ENCODE data around the gene ARMC8. TPM values are rescaled to one million over a fixed set of nuclear protein-coding genes. Genes with fewer than 3 reads are reported as not detected.

Gene ARMC8
- total RNA-seq, 4 donors from 2014 or later = 57.2 to 91.8 (median 59.5) TPM

- Histone ChIP-seq H3K27me3 (no peaks in the 10 kb centered on the region), H3K4me3 (replicated peaks in 1 of 3) (no peak overlapping the region), H3K27ac (no peak overlapping the region), H3K4me1 (no peaks in the 10 kb centered on the region), H3K36me3 (peaks cover 0 to 5% of the 10 kb centered on the region in 2 donors), H3K9me3 (no peaks in the 10 kb centered on the region)
- DNase-seq = no peak
- WGBS, 2 donors = 92 to 93% methylated on average over 1 of the region's 1 CpG
- TF ChIP-seq POLR2A (IDR thresholded peaks at IDR 0.05) (no peak), CTCF (IDR thresholded peaks at IDR 0.05) (no peak)
- intact Hi-C loops (cut with DNase I) = no loop called here
These were observed 73.5 kb downstream of the ARMC8 start for GRCh38 chr3:138260611-138261010.

DNA sequence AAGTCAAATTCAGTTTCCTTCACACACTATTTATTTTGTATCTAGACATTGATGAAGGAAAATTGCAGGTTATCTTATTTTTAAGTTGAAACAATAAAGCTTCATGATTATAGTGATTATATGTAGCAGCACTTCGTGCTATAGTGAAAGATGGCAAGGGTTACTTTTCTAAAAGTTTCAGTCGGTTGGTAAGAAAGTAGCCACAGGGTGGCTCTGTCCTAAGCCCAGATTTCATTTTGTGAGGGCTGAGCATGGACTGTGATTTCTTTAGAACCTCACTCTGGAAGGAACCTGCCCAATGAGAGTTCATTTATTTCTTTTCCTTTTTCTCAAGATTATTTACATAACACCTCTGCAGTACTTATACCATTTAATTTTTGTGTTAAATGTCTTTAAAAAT is 76.0 kb downstream of the ARMC8 start:
- no peaks in the 10 kb centered on the region for H3K4me1 ChIP-seq
- H3K9me3 ChIP-seq = no peaks in the 10 kb centered on the region
- intact Hi-C loops (cut with DNase I) = no loop called here
- DNase-seq = no peak
- TF ChIP-seq CTCF (IDR thresholded peaks at IDR 0.05) (peak in 1 of 6 experiments; percentile 2), POLR2A (IDR thresholded peaks at IDR 0.05) (no peak)
- WGBS, 2 donors = 48 to 52% methylated on average over 2 of the region's 2 CpGs
- H3K27me3 ChIP-seq = no peaks in the 10 kb centered on the region
- H3K4me3 ChIP-seq (replicated peaks in 1 of 3) = no peak overlapping the region
- H3K27ac ChIP-seq = no peak overlapping the region
- peaks cover 0 to 8% of the 10 kb centered on the region in 2 donors for H3K36me3 ChIP-seq

DNA sequence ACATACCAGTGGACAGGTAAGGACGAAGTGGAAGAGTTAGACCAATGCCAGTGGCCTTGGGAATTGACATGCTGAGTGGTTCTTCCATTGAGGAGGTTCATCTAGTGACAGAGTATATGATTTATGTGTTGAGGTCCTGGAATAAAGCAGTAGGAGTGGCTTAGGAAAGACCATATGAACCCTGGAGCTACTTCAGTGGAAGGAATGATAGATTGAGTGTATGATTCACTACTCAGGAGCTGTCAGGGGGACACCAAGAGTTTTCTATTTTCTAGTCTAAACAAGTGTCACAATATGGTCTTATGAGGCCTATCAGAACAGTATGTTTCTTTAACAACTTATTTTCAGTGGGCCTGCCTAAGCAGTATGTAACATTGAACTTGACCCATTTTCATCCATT is 78.6 kb downstream of the ARMC8 start:
- WGBS, 2 donors = 93 to 98% methylated on average over 1 of the region's 1 CpG
- H3K4me1 ChIP-seq = no peaks in the 10 kb centered on the region
- H3K27me3 ChIP-seq = no peaks in the 10 kb centered on the region
- no peak for DNase-seq
- H3K4me3 ChIP-seq (replicated peaks in 1 of 3) = no peak overlapping the region
- peaks cover 0 to 3% of the 10 kb centered on the region in 2 donors for H3K36me3 ChIP-seq
- no peak overlapping the region for H3K27ac ChIP-seq
- intact Hi-C loops (cut with DNase I) = no loop called here
- no peak for TF ChIP-seq CTCF (IDR thresholded peaks at IDR 0.05)
- TF ChIP-seq POLR2A (IDR thresholded peaks at IDR 0.05) = no peak
- H3K9me3 ChIP-seq = no peaks in the 10 kb centered on the region

GRCh38 chr3:138267083-138267482 is 80.0 kb downstream of the ARMC8 start:
- TF ChIP-seq CTCF (IDR thresholded peaks at IDR 0.05) = no peak
- TF ChIP-seq POLR2A (IDR thresholded peaks at IDR 0.05) = no peak
- no peak for DNase-seq
- Histone ChIP-seq H3K27ac (no peak overlapping the region), H3K4me1 (no peaks in the 10 kb centered on the region), H3K27me3 (no peaks in the 10 kb centered on the region), H3K36me3 (peaks cover 8% of the 10 kb centered on the region in 2 donors), H3K9me3 (no peaks in the 10 kb centered on the region), H3K4me3 (replicated peaks in 1 of 3) (no peak overlapping the region)
- 95 to 99% methylated on average over 3 of the region's 3 CpGs for WGBS, 2 donors
- intact Hi-C loops (cut with DNase I) = no loop called here

- H3K9me3 ChIP-seq = no peaks in the 10 kb centered on the region
- TF ChIP-seq POLR2A (IDR thresholded peaks at IDR 0.05) (no peak), CTCF (IDR thresholded peaks at IDR 0.05) (no peak)
- H3K27me3 ChIP-seq = no peaks in the 10 kb centered on the region
- intact Hi-C loops (cut with DNase I) = no loop called here
- no peaks in the 10 kb centered on the region for H3K4me1 ChIP-seq
- no peak overlapping the region for H3K4me3 ChIP-seq (replicated peaks in 1 of 3)
- DNase-seq = no peak
- no peak overlapping the region for H3K27ac ChIP-seq
- WGBS, 2 donors = 95 to 97% methylated on average over 2 of the region's 2 CpGs
- peaks cover 21 to 31% of the 10 kb centered on the region in 2 donors for H3K36me3 ChIP-seq
These were observed 83.1 kb downstream of the ARMC8 start for GRCh38 chr3:138270245-138270644.
